Colon (tissue), 2 donors: ENCODE measurements around the gene TRIM17.

Source experiments
- FAIRE-seq: peaks from 2 replicates; lab custom pipeline; 2012; peaks lifted over from hg19 to GRCh38; lab: Jason Lieb, UNC
- donor health status: control.
- donor health status: control.

The TRIM17 gene

DNA sequence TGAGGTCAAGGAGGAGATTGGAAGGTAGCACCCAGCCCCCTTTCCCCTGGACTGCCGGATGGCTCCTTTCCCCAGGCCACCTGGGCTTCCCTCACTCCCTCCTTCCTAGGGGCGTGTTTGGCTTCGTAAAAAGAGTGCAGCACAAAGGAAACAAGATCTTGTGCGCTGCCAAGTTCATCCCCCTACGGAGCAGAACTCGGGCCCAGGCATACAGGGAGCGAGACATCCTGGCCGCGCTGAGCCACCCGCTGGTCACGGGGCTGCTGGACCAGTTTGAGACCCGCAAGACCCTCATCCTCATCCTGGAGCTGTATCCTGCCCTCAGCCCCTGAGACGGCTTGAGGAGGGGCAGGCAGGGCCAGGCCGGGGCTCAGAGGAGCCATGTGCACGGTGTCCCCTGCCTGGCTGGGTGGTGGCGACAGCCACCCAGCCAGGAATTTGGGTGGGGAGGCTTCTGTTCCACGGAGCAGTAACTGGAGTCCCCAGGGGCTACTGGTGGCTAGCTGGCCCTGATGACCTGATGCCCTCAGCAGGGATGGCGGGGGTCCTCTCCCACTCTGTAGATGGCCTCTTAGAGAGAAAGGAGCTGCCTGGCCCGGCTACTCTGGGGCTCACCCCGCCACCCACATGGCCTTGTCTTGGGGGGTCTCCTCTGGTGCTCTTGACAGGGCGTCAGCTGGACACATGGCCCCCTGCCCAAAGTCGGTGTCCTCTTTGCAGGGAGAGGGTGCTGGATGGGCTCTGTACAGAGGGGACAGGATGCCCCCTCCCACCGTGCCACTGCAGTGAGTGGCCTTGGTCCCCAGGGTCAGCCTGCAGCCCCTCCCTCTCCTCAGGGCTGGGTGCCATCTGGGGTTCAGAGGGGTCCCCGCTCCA is 49.6 kb downstream of the TRIM17 start:
- no peak for FAIRE-seq

DNA sequence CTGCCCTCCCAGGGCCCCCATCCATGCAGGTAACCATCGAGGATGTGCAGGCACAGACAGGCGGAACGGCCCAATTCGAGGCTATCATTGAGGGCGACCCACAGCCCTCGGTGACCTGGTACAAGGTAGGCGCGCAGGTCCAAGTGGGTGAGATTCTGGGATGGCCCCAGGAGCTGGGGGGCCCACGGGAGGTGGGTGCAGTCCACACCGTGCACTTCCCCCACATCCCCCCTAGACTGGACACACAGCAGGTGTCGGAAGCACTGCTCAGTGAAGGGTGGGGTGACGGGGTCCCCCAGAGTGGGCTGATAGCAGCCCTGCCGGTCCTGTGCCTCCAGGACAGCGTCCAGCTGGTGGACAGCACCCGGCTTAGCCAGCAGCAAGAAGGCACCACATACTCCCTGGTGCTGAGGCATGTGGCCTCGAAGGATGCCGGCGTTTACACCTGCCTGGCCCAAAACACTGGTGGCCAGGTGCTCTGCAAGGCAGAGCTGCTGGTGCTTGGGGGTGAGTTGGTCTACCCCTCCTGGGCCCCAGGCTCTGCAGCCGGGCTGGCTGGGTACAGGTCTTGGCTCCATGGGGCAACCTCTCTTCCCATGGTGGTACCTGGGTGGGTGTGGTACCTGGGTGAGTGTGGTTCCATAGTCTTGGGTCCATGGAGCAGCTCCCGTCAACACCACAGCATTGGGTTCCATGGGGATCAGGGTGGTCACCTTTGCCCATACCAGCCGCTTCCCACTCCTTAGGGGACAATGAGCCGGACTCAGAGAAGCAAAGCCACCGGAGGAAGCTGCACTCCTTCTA is 50.4 kb downstream of the TRIM17 start:
- FAIRE-seq, result no peak

GRCh38 chr1:228365271-228366061 is 51.2 kb downstream of the TRIM17 start:
- FAIRE-seq, result no peak

DNA sequence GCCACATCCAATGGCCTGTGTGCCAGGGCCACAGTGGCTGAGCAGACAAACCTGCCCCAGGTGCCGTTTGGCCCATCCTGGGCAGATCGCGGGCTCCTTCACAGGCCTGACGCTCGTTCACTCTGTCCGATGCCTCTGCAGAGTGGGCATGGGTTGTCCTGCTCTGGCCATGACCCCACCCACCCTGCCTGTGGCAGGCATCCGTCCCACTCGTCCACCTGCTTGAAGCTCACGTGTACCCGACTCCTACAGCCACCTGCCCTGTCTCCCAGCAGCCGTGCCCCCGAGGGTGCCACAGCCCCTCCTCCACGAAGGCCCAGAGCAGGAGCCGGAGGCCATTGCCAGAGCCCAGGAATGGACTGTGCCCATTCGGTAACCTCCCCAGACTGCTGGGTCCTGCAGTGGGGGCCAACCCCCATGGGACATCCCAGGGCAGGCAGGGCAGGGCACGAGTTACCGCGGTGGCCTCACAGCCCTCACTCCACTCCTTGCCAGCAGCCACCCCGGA is 51.9 kb downstream of the TRIM17 start:
- no peak for FAIRE-seq

GRCh38 chr1:228364068-228364705 is 52.5 kb downstream of the TRIM17 start:
- no peak for FAIRE-seq

- FAIRE-seq, result no peak
These were observed 53.0 kb downstream of the TRIM17 start for GRCh38 chr1:228363686-228364067.

DNA sequence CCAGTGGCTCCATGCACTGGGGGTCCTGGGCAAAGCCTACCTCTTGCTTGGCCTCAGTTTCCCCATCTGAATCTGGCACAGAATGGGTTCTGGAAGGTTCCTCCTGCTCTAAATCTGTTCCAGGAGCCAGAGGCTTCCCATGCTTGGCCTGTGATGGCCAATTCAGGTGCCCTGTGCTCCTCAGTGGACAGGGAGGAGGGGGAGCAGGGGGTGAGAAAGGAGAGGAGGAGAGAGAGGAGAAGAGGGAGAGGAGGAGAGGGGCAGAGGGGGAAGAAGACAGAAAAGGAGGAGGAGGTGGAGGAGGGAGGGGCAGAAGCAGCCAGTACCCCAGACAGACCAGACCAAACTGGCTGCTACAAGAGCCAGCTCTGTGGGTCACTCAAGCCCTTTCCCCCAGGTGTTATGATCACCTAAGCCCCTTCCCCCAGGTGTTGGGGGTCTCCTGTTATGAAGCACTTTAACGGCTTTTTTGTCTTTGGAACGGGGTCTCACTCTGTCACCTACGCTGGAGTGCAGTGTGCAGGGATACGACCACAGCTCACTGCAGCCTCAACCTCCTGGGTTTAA is 53.7 kb downstream of the TRIM17 start:
- no peak for FAIRE-seq

GRCh38 chr1:228362141-228362883 is 54.3 kb downstream of the TRIM17 start:
- no peak for FAIRE-seq

DNA sequence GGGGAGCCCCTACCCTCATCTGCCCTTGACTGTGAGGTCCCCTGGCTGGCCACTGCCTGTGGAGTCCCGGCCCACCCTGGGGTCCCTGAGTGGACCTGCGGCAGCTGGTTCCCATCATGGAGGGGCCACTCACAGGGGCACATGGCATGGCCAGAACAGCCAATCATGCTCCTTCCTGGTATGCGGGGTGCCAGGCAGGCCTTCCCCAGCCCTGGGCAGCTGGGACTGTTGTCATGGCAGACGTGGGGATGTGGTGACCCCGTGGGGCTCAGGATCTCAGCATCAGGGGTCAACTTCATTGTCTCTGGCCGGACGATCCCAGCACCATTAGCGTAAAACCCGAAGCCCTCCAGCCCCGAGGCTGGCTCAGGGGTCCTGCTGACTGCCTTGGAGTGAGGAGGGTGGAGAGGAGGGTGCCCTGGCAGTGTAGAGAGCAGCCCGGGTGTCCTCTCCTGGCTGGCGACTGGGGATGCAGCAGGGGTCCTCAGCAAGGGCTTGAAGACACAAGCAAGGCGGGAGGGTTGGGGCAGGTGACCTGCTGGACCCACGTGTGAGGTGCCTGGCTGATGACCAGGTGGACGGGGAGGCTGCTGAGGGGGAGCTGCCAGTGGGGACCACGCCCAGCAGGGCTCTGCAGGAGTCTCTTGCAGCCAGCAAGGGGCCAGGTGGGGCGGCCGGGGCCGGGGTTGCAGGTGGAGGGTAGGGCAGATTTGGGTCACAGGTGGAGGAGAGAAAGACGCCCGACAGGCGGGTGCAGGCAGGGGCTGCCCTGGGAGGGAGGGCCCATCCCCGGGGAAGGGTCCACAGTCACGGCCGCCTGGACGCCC is 55.1 kb downstream of the TRIM17 start:
- no peak for FAIRE-seq

- no peak for FAIRE-seq
These were observed 55.9 kb downstream of the TRIM17 start for GRCh38 chr1:228360533-228361313.

GRCh38 chr1:228359613-228360532 is 56.8 kb downstream of the TRIM17 start:
- no peak for FAIRE-seq

GRCh38 chr1:228358764-228359612 is 57.7 kb downstream of the TRIM17 start:
- no peak for FAIRE-seq

- FAIRE-seq, result no peak
These were observed 58.5 kb downstream of the TRIM17 start for GRCh38 chr1:228358039-228358763.
